Smooth muscle cell (in vitro differentiated cells): ENCODE data around the gene XPO1. TPM values are rescaled to one million over a fixed set of nuclear protein-coding genes. Genes with fewer than 3 reads are reported as not detected.
A peak's percentile ranks its signal among the peaks of the same experiment; 100 is the strongest.

ENCODE experiments used
- DNase-seq: peaks from one replicate; lab custom pipeline; 2025; ENCODE audit not compliant: unreplicated experiment; lab: John Stamatoyannopoulos, UW
- H2AFZ ChIP-seq: fragments of 200-600 bp; sonication (generic); 2 replicates; pipeline ENCODE4 v1.6.0; 2016; ENCODE audit warnings: antibody characterized with exemption, low read depth, mild to moderate bottlenecking
- H3F3A ChIP-seq: fragments of 200-600 bp; sonication (generic); 2 replicates; pipeline ENCODE4 v1.6.0; 2017; ENCODE audit warnings: antibody characterized with exemption, low read depth
- H3K27ac ChIP-seq: fragments of 200-600 bp; sonication (generic); 2 replicates; pipeline ENCODE4 v1.5.1; 2016; ENCODE audit warnings: low read depth, mild to moderate bottlenecking
- H3K27me3 ChIP-seq: fragments of 200-600 bp; sonication (generic); 2 replicates; pipeline ENCODE4 v1.6.1; 2016; ENCODE audit warnings: low read depth, mild to moderate bottlenecking
- H3K36me3 ChIP-seq: fragments of 200-600 bp; sonication (generic); 2 replicates; pipeline ENCODE4 v1.5.1; 2016; ENCODE audit warnings: low read depth
- H3K4me1 ChIP-seq: fragments of 200-600 bp; sonication (generic); 2 replicates; pipeline ENCODE4 v1.5.1; 2016; ENCODE audit warnings: low read depth
- H3K4me2 ChIP-seq: fragments of 200-600 bp; sonication (generic); 2 replicates; pipeline ENCODE4 v1.6.0; 2016; ENCODE audit warnings: mild to moderate bottlenecking
- H3K4me3 ChIP-seq: fragments of 200-600 bp; sonication (generic); 2 replicates; pipeline ENCODE4 v1.5.1; 2016; ENCODE audit warnings: mild to moderate bottlenecking
- H3K79me2 ChIP-seq: fragments of 200-600 bp; sonication (generic); 2 replicates; pipeline ENCODE4 v1.6.0; 2016; ENCODE audit warnings: low read depth, mild to moderate bottlenecking
- H3K9ac ChIP-seq: fragments of 200-600 bp; sonication (generic); 2 replicates; pipeline ENCODE4 v1.6.0; 2016; ENCODE audit warnings: low read depth
- H3K9me3 ChIP-seq: fragments of 200-600 bp; sonication (generic); replicated peaks from 2 replicates; pipeline ENCODE4 v1.5.1; 2016; ENCODE audit warnings: low read depth
- H4K20me1 ChIP-seq: fragments of 200-600 bp; sonication (generic); 2 replicates; pipeline ENCODE4 v1.6.0; 2016; ENCODE audit warnings: low read depth
- CTCF ChIP-seq: fragments of 200-600 bp; sonication (generic); IDR thresholded peaks from 2 replicates; pipeline ENCODE4 v1.5.1; 2017; ENCODE audit warnings: borderline replicate concordance, mild to moderate bottlenecking, antibody characterized with exemption; ENCODE audit not compliant: insufficient read depth, poor library complexity, severe bottlenecking
- WGBS: methylation state at CpG from one replicate; pipeline ENCODE4 v1.1.7; 2016; ENCODE audit warnings: low lambda C conversion rate; 5-methylcytosine and 5-hydroxymethylcytosine counted together
- polyA plus RNA-seq: library from polyadenylated mRNA; unstranded; fragments of >200 nt; fragmentation: Nextera tagmentation; extraction: Ambion mirVana; gene quantifications from 2 replicates; pipeline ENCODE4 v1.2.1, GENCODE V29; 2016
- total RNA-seq: library from RNA; depleted of rRNA; stranded (reverse); fragments of >200 nt; gene quantifications from 2 replicates; pipeline ENCODE4 v1.2.3, GENCODE V29; 2014

The XPO1 gene
- total and polyA plus RNA-seq, 2 experiments from 2014 or later = 42.6 to 449 TPM

GRCh38 chr2:61529944-61530735, 8.0 kb downstream of the XPO1 start:
- Histone ChIP-seq H2AFZ (no peak overlapping the region), H3K27ac (peak overlapping the region; percentile 34), H3K79me2 (peaks cover 100% of the 10 kb centered on the region), H3K4me2 (peak overlapping the region; percentile 24), H4K20me1 (peaks cover 99% of the 10 kb centered on the region), H3K4me3 (no peak overlapping the region), H3K9me3 (no peaks in the 10 kb centered on the region), H3K9ac (no peak overlapping the region), H3F3A (no peaks in the 10 kb centered on the region), H3K4me1 (peaks cover 20% of the 10 kb centered on the region), H3K27me3 (no peaks in the 10 kb centered on the region), H3K36me3 (peaks cover 3% of the 10 kb centered on the region)
- DNase-seq = no peak
- WGBS = 81% methylated on average over 3 of the region's 3 CpGs
- TF ChIP-seq CTCF = no peak

- Histone ChIP-seq H3K36me3 (peaks cover 3% of the 10 kb centered on the region), H3K9ac (no peak overlapping the region), H3K4me3 (no peak overlapping the region), H3K79me2 (peaks cover 93% of the 10 kb centered on the region), H3K27ac (no peak overlapping the region), H4K20me1 (peaks cover 92% of the 10 kb centered on the region), H3K27me3 (no peaks in the 10 kb centered on the region), H3K9me3 (no peaks in the 10 kb centered on the region), H3F3A (peaks cover 3% of the 10 kb centered on the region), H2AFZ (no peak overlapping the region), H3K4me1 (no peaks in the 10 kb centered on the region), H3K4me2 (no peak overlapping the region)
- DNase-seq = no peak
- no peak for TF ChIP-seq CTCF
- WGBS = 94% methylated on average over 3 of the region's 3 CpGs
Measured at GRCh38 chr2:61520261-61520660, 17.9 kb downstream of the XPO1 start.

- Histone ChIP-seq H3F3A (no peaks in the 10 kb centered on the region), H3K27me3 (no peaks in the 10 kb centered on the region), H3K27ac (no peak overlapping the region), H3K4me2 (no peak overlapping the region), H3K9me3 (no peaks in the 10 kb centered on the region), H3K79me2 (peaks cover 97% of the 10 kb centered on the region), H2AFZ (no peak overlapping the region), H3K9ac (no peak overlapping the region), H3K4me3 (no peak overlapping the region), H3K36me3 (no peaks in the 10 kb centered on the region), H3K4me1 (no peaks in the 10 kb centered on the region), H4K20me1 (peaks cover 97% of the 10 kb centered on the region)
- 94% methylated on average over 12 of the region's 12 CpGs for WGBS
- TF ChIP-seq CTCF = no peak
- DNase-seq = no peak
Measured at GRCh38 chr2:61512768-61513398, 25.3 kb downstream of the XPO1 start.
